Activated CD4-positive, alpha-beta T cell treated with anti-CD3 and anti-CD28 coated beads, Interleukin-2, amount 10 ng/mL, durations not matched to agents 24 days and 14 days (primary cell): Measurements from ENCODE around the gene PPDPF. TPM values are rescaled to one million over a fixed set of nuclear protein-coding genes. Genes with fewer than 3 reads are reported as not detected.
A peak's percentile ranks its signal among the peaks of the same experiment; 100 is the strongest.

Experiments used
- DNase-seq: peaks from one replicate; pipeline ENCODE4 v3.0.0; 2022
- H3K27ac Mint-ChIP-seq: one replicate; pipeline ENCODE4 v1.8.0; 2022; ENCODE audit warnings: mild to moderate bottlenecking, mixed read lengths
- H3K27me3 Mint-ChIP-seq: one replicate; pipeline ENCODE4 v1.8.0; 2022; ENCODE audit warnings: mixed read lengths
- H3K36me3 Mint-ChIP-seq: one replicate; pipeline ENCODE4 v1.8.0; 2022; ENCODE audit warnings: low read depth, mild to moderate bottlenecking, mixed read lengths
- H3K4me1 Mint-ChIP-seq: one replicate; pipeline ENCODE4 v1.8.0; 2021; ENCODE audit warnings: mixed read lengths
- H3K4me3 Mint-ChIP-seq: one replicate; pipeline ENCODE4 v1.8.0; 2022; ENCODE audit warnings: mild to moderate bottlenecking, moderate library complexity, mixed read lengths
- H3K9me3 Mint-ChIP-seq: one replicate; pipeline ENCODE4 v1.8.0; 2021; ENCODE audit warnings: mixed read lengths
- intact Hi-C: fragments of 100-400 bp; cut with micrococcal nuclease; formaldehyde crosslinking; loops from one replicate; pipeline ENCODE4 v1.15.1; 2023
- total RNA-seq: library from RNA; stranded (reverse); gene quantifications from 2 replicates; pipeline ENCODE4 v1.2.3, GENCODE V29; 2022

Gene PPDPF
- total RNA-seq, 1 donor from 2014 or later: 130 TPM

GRCh38 chr20:63493563-63494020 lies 27.0 kb upstream of the PPDPF start:
- Mint-ChIP-seq H3K27me3 (peaks cover 24% of the 10 kb centered on the region), H3K9me3 (peaks cover 10% of the 10 kb centered on the region), H3K4me1 (peaks cover 2% of the 10 kb centered on the region)

GRCh38 chr20:63494084-63494419 lies 26.5 kb upstream of the PPDPF start:
- Mint-ChIP-seq H3K4me1 (peaks cover 2% of the 10 kb centered on the region), H3K27me3 (peaks cover 21% of the 10 kb centered on the region), H3K36me3 (no peaks in the 10 kb centered on the region), H3K9me3 (peaks cover 10% of the 10 kb centered on the region), H3K4me3 (no peak overlapping the region), H3K27ac (no peak overlapping the region)
- intact Hi-C loops: no loop called here
- DNase-seq: no peak

More at GRCh38 chr20:63493563-63494020, 27.0 kb upstream of the PPDPF start:
- intact Hi-C loops: no loop called here
- H3K36me3 Mint-ChIP-seq: no peaks in the 10 kb centered on the region
- H3K27ac Mint-ChIP-seq: no peak overlapping the region
- DNase-seq: no peak
- H3K4me3 Mint-ChIP-seq: no peak overlapping the region

GRCh38 chr20:63494420-63495166 lies 26.0 kb upstream of the PPDPF start:
- H3K27ac Mint-ChIP-seq: no peak overlapping the region
- peaks cover 10% of the 10 kb centered on the region for H3K9me3 Mint-ChIP-seq
- peaks cover 2% of the 10 kb centered on the region for H3K4me1 Mint-ChIP-seq
- no peak for DNase-seq
- no peaks in the 10 kb centered on the region for H3K36me3 Mint-ChIP-seq
- peaks cover 19% of the 10 kb centered on the region for H3K27me3 Mint-ChIP-seq
- H3K4me3 Mint-ChIP-seq: no peak overlapping the region
- intact Hi-C loops: loop anchor here (5.0 kb wide), 1 partner anchor 52 kb away; no protein-coding TSS in a partner anchor

GRCh38 chr20:63495167-63495720 lies 25.3 kb upstream of the PPDPF start:
- no peaks in the 10 kb centered on the region for H3K36me3 Mint-ChIP-seq
- no peak overlapping the region for H3K4me3 Mint-ChIP-seq
- peaks cover 10% of the 10 kb centered on the region for H3K9me3 Mint-ChIP-seq
- DNase-seq: no peak
- peaks cover 20% of the 10 kb centered on the region for H3K27me3 Mint-ChIP-seq
- H3K27ac Mint-ChIP-seq: no peak overlapping the region
- H3K4me1 Mint-ChIP-seq: peaks cover 2% of the 10 kb centered on the region
- intact Hi-C loops: loop anchor here (5.0 kb wide), 1 partner anchor 53 kb away; no protein-coding TSS in a partner anchor

- no peak overlapping the region for H3K27ac Mint-ChIP-seq
- H3K36me3 Mint-ChIP-seq: no peaks in the 10 kb centered on the region
- peak; percentile 91 for DNase-seq
- H3K9me3 Mint-ChIP-seq: peaks cover 10% of the 10 kb centered on the region
- intact Hi-C loops: loop anchor here (2.0 to 5.0 kb wide), 2 partner anchors 25 to 54 kb away; partner anchors contain the start of gene PPDPF
- peaks cover 22% of the 10 kb centered on the region for H3K27me3 Mint-ChIP-seq
- peaks cover 2% of the 10 kb centered on the region for H3K4me1 Mint-ChIP-seq
- H3K4me3 Mint-ChIP-seq: peak overlapping the region; percentile 64
Observed at GRCh38 chr20:63495741-63496595, 24.6 kb upstream of the PPDPF start.

- H3K27me3 Mint-ChIP-seq: peaks cover 25% of the 10 kb centered on the region
- H3K4me3 Mint-ChIP-seq: peak overlapping the region; percentile 64
- peaks cover 2% of the 10 kb centered on the region for H3K4me1 Mint-ChIP-seq
- intact Hi-C loops: loop anchor here (2.0 to 5.0 kb wide), 2 partner anchors 24 to 54 kb away; partner anchors contain the start of gene PPDPF
- no peak overlapping the region for H3K27ac Mint-ChIP-seq
- no peak for DNase-seq
- peaks cover 10% of the 10 kb centered on the region for H3K9me3 Mint-ChIP-seq
- H3K36me3 Mint-ChIP-seq: no peaks in the 10 kb centered on the region
Observed at GRCh38 chr20:63496596-63497120, 23.9 kb upstream of the PPDPF start.

- intact Hi-C loops: loop anchor here (2.0 to 5.0 kb wide), 2 partner anchors 23 to 55 kb away; partner anchors contain the start of gene PPDPF
- no peak overlapping the region for H3K27ac Mint-ChIP-seq
Observed at GRCh38 chr20:63497138-63497945, 23.2 kb upstream of the PPDPF start.

GRCh38 chr20:63497946-63498935 lies 22.3 kb upstream of the PPDPF start:
- intact Hi-C loops: loop anchor here (2.0 to 5.0 kb wide), 2 partner anchors 23 to 56 kb away; partner anchors contain the start of gene PPDPF
- no peak for DNase-seq
- H3K4me3 Mint-ChIP-seq: peak overlapping the region; percentile 32
- H3K4me1 Mint-ChIP-seq: peaks cover 2% of the 10 kb centered on the region
- no peaks in the 10 kb centered on the region for H3K9me3 Mint-ChIP-seq
- H3K27ac Mint-ChIP-seq: no peak overlapping the region
- no peaks in the 10 kb centered on the region for H3K36me3 Mint-ChIP-seq
- peaks cover 25% of the 10 kb centered on the region for H3K27me3 Mint-ChIP-seq

More at GRCh38 chr20:63497138-63497945, 23.2 kb upstream of the PPDPF start:
- Mint-ChIP-seq H3K9me3 (peaks cover 6% of the 10 kb centered on the region), H3K36me3 (no peaks in the 10 kb centered on the region), H3K27me3 (peaks cover 25% of the 10 kb centered on the region), H3K4me1 (peaks cover 2% of the 10 kb centered on the region), H3K4me3 (peak overlapping the region; percentile 32)
- no peak for DNase-seq

GRCh38 chr20:63498960-63499337 lies 21.6 kb upstream of the PPDPF start, which contains the start of gene EEF1A2:
EEF1A2 (minus strand) TSS chr20:63499083; CDS start chr20:63497763, 1,320 bp downstream.
- DNase-seq: peak; percentile 85
- H3K27ac Mint-ChIP-seq: no peak within 1 kb of the TSS
- no peaks in the 10 kb centered on the region for H3K9me3 Mint-ChIP-seq
- intact Hi-C loops: loop anchor here (5.0 kb wide), 1 partner anchor 57 kb away; no protein-coding TSS in a partner anchor
- peaks cover 2% of the 10 kb centered on the region for H3K4me1 Mint-ChIP-seq
- no peaks in the 10 kb centered on the region for H3K36me3 Mint-ChIP-seq
- peak within 1 kb of the TSS; percentile 32 for H3K4me3 Mint-ChIP-seq
- H3K27me3 Mint-ChIP-seq: peaks cover 27% of the 10 kb centered on the region

- intact Hi-C loops: loop anchor here (5.0 kb wide), 1 partner anchor 57 kb away; no protein-coding TSS in a partner anchor
- H3K4me3 Mint-ChIP-seq: no peak overlapping the region
- H3K36me3 Mint-ChIP-seq: no peaks in the 10 kb centered on the region
Observed at GRCh38 chr20:63499338-63499969, 21.1 kb upstream of the PPDPF start.

GRCh38 chr20:63500151-63500901 lies 20.2 kb upstream of the PPDPF start:
- intact Hi-C loops: no loop called here
- Mint-ChIP-seq H3K4me1 (peaks cover 2% of the 10 kb centered on the region), H3K36me3 (no peaks in the 10 kb centered on the region), H3K4me3 (peak overlapping the region; percentile 30), H3K9me3 (no peaks in the 10 kb centered on the region), H3K27ac (no peak overlapping the region), H3K27me3 (peaks cover 31% of the 10 kb centered on the region)
- DNase-seq: no peak

More at GRCh38 chr20:63499338-63499969, 21.1 kb upstream of the PPDPF start:
- H3K4me1 Mint-ChIP-seq: peaks cover 2% of the 10 kb centered on the region
- H3K9me3 Mint-ChIP-seq: no peaks in the 10 kb centered on the region
- peaks cover 29% of the 10 kb centered on the region for H3K27me3 Mint-ChIP-seq
- DNase-seq: no peak
- H3K27ac Mint-ChIP-seq: no peak overlapping the region
